Cardiac fibroblast (primary cell): ENCODE measurements around the gene HJV.

Experiments
- DNase-seq, 2 donors: peaks; one replicate each; pipeline versions ENCODE4 v3.0.0 to v3.0.0-alpha.2; 2010; ENCODE audit warnings: low read depth in 2 of 2
- H3K4me3 ChIP-seq, 2 donors: replicated peaks in 1 of 2; 1 replicate in 1 of 2; 2 replicates in 1 of 2; pipeline ENCODE4 v1.5.1; 2011; ENCODE audit warnings: low read depth in 2 of 2, low read length in 2 of 2, mild to moderate bottlenecking in 2 of 2, moderate library complexity in 1 of 2
- CTCF ChIP-seq: IDR thresholded peaks from one replicate; pipeline ENCODE4 v1.5.1; 2011; ENCODE audit warnings: low read depth, mild to moderate bottlenecking, low read length, inconsistent platforms

The HJV gene

GRCh38 chr1:145978471-145978853 lies 43.1 kb downstream of the HJV start:
- H3K4me3 ChIP-seq, result peak overlapping the region in 1 of 2 donors; percentile 22
- no peak for TF ChIP-seq CTCF

DNA sequence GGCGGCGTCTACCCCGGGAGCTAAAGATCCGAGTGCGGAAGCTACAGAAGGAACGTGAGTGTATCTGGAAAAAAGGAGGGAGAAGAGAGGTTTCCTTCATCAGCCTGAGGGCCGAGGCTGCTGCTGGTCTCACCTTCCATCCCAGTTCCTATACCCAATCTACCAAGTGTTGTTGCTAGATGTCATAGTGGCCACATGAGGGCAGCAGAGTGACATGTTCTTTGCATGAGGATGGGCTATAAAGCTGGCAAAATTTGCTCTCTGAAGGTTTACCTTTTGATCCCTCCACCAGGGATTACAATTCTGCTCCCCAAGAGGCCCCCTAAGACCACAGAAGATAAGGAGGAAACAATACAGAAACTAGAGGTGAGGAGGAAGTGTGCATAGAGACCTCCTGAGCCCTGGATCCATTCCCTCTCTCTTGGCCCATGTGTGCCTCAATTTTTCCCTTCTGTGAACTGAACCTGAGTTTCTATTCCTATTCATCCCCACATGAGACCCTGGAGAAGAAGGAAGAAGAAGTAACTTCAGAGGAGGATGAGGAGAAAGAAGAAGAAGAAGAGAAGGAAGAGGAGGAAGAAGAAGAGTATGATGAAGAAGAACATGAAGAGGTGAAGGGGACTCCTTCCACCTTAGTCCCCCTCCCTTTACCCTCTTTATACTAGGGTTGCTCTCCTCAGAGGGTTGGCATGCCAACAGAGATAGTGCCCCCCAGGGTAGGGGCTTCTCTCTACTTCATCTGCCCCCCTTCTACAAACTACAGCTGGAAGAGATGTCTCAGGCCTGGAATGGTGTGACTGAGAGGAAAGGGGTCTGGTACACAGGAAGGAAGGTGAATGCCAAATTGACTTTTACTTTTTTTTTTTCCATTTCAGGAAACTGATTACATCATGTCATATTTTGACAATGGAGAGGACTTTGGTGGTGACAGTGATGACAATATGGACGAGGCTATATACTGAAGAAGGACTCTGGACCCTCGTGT lies 43.8 kb downstream of the HJV start:
- DNase-seq, result peak; percentile 89 to 92
- H3K4me3 ChIP-seq, result no peak overlapping the region

More at GRCh38 chr1:145978471-145978853, 43.1 kb downstream of the HJV start:
- DNase-seq, result no peak

DNA sequence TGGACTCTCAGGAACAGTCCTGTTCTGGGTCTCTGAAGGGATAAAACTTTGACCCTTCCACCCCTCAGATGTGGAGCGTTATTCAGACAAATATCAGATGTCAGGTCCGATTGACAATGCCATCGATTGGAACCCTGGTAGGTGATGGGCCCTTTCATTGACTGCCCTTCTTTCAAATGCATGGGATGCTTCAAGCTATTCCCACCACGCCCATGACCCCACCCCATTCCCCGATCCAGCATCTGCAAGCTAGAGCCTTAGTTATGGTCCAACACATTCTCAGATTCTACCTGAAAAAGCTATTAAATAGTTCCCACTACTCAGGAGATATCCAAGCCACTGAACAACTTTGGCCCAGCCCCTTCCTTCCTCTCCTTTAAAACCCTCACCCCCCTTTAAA lies 44.5 kb downstream of the HJV start:
- no peak for TF ChIP-seq CTCF
- no peak for DNase-seq
- H3K4me3 ChIP-seq, result no peak overlapping the region

More for the DNA sequence above, 43.8 kb downstream of the HJV start:
- peak; percentile 85 for TF ChIP-seq CTCF

GRCh38 chr1:145975216-145975615 lies 46.3 kb downstream of the HJV start:
- no peak overlapping the region for H3K4me3 ChIP-seq
- no peak for TF ChIP-seq CTCF
- DNase-seq, result no peak

DNA sequence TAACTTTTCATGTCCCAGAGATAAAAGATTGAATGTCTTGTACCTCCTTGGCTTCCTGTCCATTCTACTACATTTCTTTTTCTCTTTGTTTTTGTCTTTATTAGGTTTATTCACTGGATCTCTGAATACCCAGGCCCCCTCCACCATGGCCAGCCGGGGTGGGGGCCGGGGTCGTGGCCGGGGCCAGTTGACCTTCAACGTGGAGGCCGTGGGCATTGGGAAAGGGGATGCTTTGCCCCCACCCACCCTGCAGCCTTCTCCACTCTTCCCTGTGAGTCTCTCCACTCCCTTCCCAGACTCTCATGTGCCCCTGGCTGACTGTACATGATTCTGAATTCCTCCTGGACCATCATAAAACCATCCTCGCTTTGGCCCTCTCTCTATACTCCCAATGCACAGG lies 46.8 kb downstream of the HJV start:
- no peak for TF ChIP-seq CTCF
- DNase-seq, result no peak

DNA sequence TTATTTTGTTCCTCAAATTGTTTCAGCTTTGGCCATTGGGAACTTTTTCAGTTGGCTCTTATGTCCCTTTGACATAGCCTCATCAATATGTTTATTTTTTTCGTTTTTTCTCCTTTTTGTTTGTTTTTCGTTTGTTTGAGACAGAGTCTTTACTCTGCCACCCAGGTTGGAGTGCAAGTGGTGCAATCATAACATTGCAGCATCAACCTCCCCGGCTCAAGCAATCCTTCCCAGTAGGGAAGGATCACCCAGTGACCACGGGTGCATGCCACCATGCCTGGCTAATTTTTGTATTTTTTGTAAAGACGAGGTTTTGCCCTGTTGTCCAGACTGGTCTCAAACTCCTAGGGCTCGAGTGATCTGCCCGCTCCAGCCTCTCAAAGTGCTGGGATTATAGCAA lies 49.0 kb downstream of the HJV start:
- no peak for TF ChIP-seq CTCF
- no peak for DNase-seq
- H3K4me3 ChIP-seq, result no peak overlapping the region

More for the DNA sequence above, 46.8 kb downstream of the HJV start:
- no peak overlapping the region for H3K4me3 ChIP-seq
